ENCODE results near the gene PPM1F. TPM values are rescaled to one million over a fixed set of nuclear protein-coding genes. Genes with fewer than 3 reads are reported as not detected.

PPM1F gene
- total RNA-seq, 1 donor from 2014 or later: 22.7 TPM

DNA sequence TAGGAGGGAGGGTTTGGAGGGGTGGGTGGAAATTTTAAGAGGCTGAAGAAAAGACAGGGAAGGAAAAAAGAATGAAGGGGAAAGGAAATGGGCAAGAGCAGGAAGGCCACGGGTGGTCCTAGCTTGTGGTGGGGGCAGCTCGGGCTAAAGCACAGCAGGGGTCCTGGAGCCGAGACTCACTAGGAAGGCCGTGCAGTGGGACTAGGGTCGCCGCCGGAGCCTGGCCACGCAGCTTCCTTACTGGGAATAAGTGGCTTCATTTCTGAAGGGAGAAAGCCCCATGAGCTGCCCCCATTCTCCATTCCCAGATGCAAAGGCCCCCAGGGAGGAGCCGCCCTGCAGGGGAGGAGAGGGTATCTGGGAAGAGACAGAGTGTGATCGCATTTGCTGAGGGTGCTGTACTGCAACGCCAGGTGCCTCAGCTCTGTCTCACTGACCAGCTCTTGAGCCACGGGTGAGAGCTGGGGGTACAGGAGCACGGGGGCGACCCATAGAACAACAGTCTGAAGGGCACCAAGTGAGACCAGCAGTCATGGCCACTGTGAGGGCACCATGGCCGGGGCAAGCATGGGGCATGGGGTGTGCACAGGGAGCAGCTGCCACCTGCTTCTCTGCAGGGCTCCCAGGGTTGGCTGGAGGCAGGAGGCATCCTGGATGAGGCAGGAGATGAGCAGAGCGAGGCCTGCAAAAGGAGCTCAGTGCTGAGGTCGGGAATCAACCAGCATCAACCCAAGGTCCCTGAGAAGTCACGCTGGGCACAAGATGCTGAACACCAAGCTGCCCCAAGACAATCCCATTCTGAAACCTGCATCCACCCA is 18.4 kb upstream of the PPM1F start:
- H3K27me3 Mint-ChIP-seq: no peaks in the 10 kb centered on the region
- no peak overlapping the region for H3K27ac Mint-ChIP-seq
- no peak for DNase-seq (ENCODE audit: low spot score, unreplicated experiment)
- no peak overlapping the region for H3K4me3 Mint-ChIP-seq (ENCODE audit: low read depth)
- TF ChIP-seq, protein P1, sequence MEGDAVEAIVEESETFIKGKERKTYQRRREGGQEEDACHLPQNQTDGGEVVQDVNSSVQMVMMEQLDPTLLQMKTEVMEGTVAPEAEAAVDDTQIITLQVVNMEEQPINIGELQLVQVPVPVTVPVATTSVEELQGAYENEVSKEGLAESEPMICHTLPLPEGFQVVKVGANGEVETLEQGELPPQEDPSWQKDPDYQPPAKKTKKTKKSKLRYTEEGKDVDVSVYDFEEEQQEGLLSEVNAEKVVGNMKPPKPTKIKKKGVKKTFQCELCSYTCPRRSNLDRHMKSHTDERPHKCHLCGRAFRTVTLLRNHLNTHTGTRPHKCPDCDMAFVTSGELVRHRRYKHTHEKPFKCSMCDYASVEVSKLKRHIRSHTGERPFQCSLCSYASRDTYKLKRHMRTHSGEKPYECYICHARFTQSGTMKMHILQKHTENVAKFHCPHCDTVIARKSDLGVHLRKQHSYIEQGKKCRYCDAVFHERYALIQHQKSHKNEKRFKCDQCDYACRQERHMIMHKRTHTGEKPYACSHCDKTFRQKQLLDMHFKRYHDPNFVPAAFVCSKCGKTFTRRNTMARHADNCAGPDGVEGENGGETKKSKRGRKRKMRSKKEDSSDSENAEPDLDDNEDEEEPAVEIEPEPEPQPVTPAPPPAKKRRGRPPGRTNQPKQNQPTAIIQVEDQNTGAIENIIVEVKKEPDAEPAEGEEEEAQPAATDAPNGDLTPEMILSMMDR (IDR thresholded peaks at IDR 0.05; ENCODE audit: unreplicated experiment): no peak
- no peaks in the 10 kb centered on the region for H3K9me3 Mint-ChIP-seq (ENCODE audit: low read depth)
- peaks cover 24% of the 10 kb centered on the region for H3K36me3 Mint-ChIP-seq (ENCODE audit: insufficient read depth)
- H3K4me1 Mint-ChIP-seq (ENCODE audit: low read depth): no peaks in the 10 kb centered on the region

DNA sequence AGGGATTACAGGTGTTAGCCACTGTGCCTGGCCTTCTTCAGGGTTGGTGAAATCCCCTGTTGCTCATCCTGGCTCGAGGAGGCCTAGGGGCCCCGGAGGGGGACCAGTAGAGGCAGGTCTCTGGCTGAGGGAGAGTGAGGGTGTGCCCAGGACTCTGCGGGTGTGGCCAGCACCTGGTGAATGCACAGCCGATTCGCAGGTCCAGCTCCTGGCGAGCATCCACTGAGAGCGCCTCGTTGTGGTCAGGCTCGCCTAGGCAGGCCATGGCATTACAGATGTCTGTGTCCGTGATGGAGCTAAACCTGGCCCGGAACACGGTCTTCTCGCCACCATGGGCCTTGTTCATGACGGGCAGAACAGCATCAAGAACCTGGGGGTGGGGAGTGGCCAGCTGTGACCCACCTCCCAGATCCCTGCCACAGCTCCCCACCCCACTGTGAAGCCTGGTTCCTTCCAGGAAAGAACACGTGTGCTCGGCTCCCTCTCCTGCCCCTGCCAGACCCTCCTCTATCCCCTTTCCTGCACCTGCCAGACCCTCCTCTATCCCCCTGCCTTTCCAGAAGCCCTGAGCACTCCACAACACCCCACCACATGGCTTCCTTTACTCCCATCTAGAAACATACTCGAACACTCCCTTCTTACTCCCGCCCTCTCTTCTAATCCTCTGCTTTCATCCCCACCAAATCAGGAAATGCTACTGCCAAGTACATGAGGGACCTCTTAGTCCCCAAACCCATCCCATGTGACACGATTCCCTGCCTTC is 17.6 kb upstream of the PPM1F start:
- no peaks in the 10 kb centered on the region for H3K9me3 Mint-ChIP-seq (ENCODE audit: low read depth)
- DNase-seq (ENCODE audit: low spot score, unreplicated experiment): no peak
- peaks cover 24% of the 10 kb centered on the region for H3K36me3 Mint-ChIP-seq (ENCODE audit: insufficient read depth)
- H3K4me1 Mint-ChIP-seq (ENCODE audit: low read depth): no peaks in the 10 kb centered on the region
- H3K4me3 Mint-ChIP-seq (ENCODE audit: low read depth): no peak overlapping the region
- TF ChIP-seq, protein P1 (IDR thresholded peaks at IDR 0.05; ENCODE audit: unreplicated experiment): no peak
- no peak overlapping the region for H3K27ac Mint-ChIP-seq
- H3K27me3 Mint-ChIP-seq: no peaks in the 10 kb centered on the region

DNA sequence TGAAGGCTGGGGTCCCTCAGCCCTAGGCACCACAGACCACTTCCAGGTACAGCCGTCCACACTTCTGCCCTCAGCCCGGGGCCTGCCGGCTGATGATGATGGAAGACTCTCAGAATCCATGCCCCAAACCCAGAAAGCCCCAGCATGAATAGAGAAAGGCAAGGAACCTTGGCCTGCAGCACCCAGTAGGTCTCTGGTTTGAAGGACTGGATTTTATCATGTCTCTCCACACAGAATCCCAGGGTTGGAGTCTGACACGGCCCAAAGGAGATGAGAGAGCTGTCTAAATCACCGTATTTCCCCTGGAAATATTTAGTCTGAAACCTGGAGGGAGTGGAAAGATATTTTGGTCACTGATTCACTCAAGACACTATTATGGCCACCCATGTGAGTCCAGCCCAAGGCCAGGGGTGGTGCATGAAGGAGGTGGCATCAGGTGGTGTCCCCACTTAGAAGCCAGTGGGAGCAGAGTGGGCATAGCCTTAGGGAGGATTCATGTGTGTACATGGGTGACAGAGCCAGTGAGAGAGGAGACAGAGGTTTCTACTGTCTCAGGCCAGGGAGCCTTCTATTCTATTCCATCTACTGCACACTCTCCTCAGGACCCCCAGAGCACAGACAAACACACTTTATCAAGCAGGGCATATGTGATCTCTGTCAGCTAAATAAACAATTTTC is 15.9 kb upstream of the PPM1F start:
- Mint-ChIP-seq H3K27me3 (no peaks in the 10 kb centered on the region), H3K27ac (no peak overlapping the region), H3K36me3 (ENCODE audit: insufficient read depth) (peaks cover 26% of the 10 kb centered on the region), H3K4me3 (ENCODE audit: low read depth) (no peak overlapping the region), H3K9me3 (ENCODE audit: low read depth) (no peaks in the 10 kb centered on the region), H3K4me1 (ENCODE audit: low read depth) (no peaks in the 10 kb centered on the region)
- TF ChIP-seq, protein P1 (IDR thresholded peaks at IDR 0.05; ENCODE audit: unreplicated experiment): no peak
- DNase-seq (ENCODE audit: low spot score, unreplicated experiment): no peak

DNA sequence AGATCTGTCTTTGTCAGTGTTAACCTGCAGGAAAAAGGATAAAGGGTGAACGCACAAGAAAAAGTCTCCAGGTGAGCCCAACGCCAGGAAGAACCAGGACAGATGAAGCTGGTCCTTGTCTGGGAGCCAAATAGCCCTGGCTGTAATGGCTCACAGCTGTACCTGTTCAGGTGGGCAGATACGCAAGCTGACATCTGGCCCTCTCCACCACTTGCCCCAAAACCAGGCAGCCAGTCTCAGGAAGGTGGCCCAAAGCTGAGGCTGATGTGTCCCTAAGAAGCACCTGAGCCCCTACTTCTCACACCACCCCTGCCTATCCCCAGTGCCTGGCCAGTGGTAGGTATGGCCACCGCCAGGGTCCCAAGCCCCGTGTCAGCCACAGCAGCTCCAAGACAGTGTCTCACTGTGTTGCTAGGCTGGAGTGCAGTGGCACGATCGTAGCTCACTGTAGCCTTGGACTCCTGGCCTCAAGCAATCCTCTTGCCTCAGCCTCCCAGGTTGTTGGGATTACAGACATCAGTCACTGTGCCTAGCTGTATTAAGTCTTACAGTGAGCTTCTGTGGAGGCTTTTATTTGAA is 15.1 kb upstream of the PPM1F start:
- H3K36me3 Mint-ChIP-seq (ENCODE audit: insufficient read depth): peaks cover 29% of the 10 kb centered on the region

More for the DNA sequence above, 15.1 kb upstream of the PPM1F start:
- H3K4me1 Mint-ChIP-seq (ENCODE audit: low read depth): no peaks in the 10 kb centered on the region
- no peak for DNase-seq (ENCODE audit: low spot score, unreplicated experiment)
- H3K27me3 Mint-ChIP-seq: no peaks in the 10 kb centered on the region
- H3K27ac Mint-ChIP-seq: no peak overlapping the region
- H3K9me3 Mint-ChIP-seq (ENCODE audit: low read depth): no peaks in the 10 kb centered on the region
- TF ChIP-seq, protein P1 (IDR thresholded peaks at IDR 0.05; ENCODE audit: unreplicated experiment): no peak
- H3K4me3 Mint-ChIP-seq (ENCODE audit: low read depth): no peak overlapping the region
